HG03045 (cell line): ENCODE data around the gene CCDC57.

ENCODE experiments used
- ATAC-seq: cut with Tn5 transposase; IDR thresholded peaks from one replicate; pipeline ENCODE4 v1.9.1; 2021; ENCODE audit warnings: mild to moderate bottlenecking, moderate library complexity; ENCODE audit not compliant: unreplicated experiment

CCDC57 gene

GRCh38 chr17:82237083-82237745 lies 24.6 kb upstream of the CCDC57 start:
- ATAC-seq: no peak

DNA sequence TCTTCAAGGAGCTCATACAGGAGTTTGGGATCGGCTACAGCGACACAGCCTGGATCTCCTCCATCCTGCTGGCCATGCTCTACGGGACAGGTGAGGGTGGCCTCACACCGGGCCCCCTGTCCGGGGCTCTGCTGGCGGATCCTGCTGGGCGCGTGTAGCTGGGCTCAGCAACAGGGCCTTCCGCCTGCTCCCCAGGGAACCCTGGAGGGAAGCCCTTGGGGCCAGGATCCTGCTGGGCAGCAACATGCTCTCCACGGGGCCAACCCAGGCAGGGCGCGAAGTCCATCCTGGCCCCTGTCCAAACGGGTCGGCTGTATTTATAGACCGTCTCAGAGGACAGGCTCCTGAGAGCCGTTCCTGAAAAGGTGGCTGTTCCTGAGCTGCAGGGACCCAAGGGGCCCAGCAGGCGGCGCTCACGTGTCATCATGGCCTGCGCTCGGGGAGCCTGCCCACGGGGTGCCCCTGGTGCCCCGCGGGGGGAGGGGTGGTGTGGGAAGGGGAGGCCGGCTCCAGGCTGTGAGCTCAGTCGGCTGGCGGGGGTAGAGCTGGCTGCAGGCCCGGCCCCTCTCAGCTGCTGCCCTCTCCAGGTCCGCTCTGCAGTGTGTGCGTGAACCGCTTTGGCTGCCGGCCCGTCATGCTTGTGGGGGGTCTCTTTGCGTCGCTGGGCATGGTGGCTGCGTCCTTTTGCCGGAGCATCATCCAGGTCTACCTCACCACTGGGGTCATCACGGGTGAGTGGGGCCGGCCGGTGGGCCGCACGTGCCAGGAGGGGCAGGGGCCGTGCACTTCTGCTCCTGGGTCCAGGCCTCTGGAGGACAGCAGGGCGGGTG lies 23.7 kb upstream of the CCDC57 start:
- no peak for ATAC-seq

- no peak for ATAC-seq
These were observed 23.1 kb upstream of the CCDC57 start for GRCh38 chr17:82235775-82236141.

- ATAC-seq: no peak
These were observed 22.6 kb upstream of the CCDC57 start for GRCh38 chr17:82235056-82235774.

GRCh38 chr17:82234211-82235055 lies 21.8 kb upstream of the CCDC57 start:
- ATAC-seq: no peak

GRCh38 chr17:82232876-82233785 lies 20.5 kb upstream of the CCDC57 start:
- ATAC-seq: no peak

GRCh38 chr17:82232322-82232820 lies 19.7 kb upstream of the CCDC57 start:
- no peak for ATAC-seq

- no peak for ATAC-seq
These were observed 19.1 kb upstream of the CCDC57 start for GRCh38 chr17:82231562-82232321.

GRCh38 chr17:82231312-82231561 lies 18.6 kb upstream of the CCDC57 start:
- no peak for ATAC-seq

GRCh38 chr17:82230609-82231311 lies 18.1 kb upstream of the CCDC57 start:
- ATAC-seq: peak; percentile 31

GRCh38 chr17:82229698-82230608 lies 17.3 kb upstream of the CCDC57 start:
- ATAC-seq: no peak

DNA sequence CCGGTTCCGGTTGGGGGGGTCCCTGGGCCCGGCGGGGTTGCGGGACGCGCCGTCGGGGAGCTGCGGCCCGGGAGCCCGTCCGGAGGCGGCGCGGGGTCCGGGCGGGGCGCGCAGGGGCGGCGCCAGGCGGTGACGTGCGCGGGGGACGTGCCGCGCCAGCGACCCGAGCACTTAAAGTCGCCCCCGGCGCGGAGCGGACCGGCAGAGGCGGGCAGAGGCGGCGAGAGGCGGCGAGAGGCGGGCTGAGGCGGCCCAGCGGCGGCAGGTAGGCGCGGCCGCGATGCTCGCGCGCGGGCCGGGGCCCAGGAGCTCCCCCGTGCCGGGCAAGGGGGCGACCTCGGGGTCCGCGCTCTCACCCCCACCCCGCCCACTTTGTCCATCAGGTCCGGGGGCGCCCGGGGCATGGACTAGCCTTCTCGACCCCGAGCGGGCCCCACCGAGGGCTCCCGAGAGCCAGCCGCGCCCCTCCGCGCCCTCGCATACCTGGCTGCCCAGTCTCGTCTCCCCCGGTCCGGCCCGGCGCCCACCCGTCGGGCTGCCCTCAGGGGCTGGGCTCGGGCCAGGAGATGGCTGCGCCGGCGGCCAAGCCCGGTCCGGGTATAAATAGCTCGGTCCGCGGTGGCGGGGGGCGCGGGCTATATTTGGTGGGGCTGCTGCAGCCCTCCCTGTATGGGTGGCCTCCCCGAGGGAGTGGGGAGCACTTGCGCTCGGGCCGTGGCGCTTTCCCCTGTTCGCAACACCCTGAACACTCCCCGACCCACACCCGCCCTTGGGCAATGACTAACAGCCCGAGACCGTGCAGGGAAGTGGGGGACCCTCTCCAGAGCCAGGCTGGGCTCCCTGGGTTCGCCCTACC lies 16.4 kb upstream of the CCDC57 start, which contains the start of gene SLC16A3:
Gene SLC16A3, plus strand, starts transcription at position 201 of the 856 bp plus-strand sequence. CDS start 6,967 bp downstream, outside the sequence.
- ATAC-seq: peak; percentile 45

- no peak for ATAC-seq
These were observed 15.7 kb upstream of the CCDC57 start for GRCh38 chr17:82228278-82228841.

GRCh38 chr17:82227629-82228277 lies 15.1 kb upstream of the CCDC57 start:
- no peak for ATAC-seq

- no peak for ATAC-seq
These were observed 14.4 kb upstream of the CCDC57 start for GRCh38 chr17:82226809-82227628.
